ENCODE data around the gene CTNNA2. TPM values are rescaled to one million over a fixed set of nuclear protein-coding genes. Genes with fewer than 3 reads are reported as not detected.

The CTNNA2 gene
- total and polyA plus RNA-seq, 9 of the 15 experiments (the other 6 are each of a cell fraction or from before 2014, with no cell fraction given) = 0.03 to 0.40 (median 0.15) TPM

DNA sequence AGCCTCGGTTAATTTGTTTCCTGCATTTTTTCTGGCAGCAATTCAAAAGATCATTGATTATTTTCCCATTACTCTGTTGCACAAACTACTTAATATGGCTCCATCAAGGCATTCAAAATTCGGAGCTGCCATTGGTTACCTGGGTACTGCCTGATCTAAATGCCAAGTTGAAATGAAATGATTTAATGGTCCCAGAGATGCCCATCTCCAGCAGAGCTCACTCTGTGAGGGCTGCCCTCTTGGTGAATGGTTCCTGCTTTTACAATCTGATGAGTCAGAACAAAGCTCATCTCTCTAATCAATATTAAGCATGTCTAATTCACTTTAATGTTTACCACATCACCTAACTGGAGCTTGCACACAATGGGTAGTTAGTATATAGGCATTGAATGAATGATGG, 126.1 kb downstream of the CTNNA2 start:
- in situ Hi-C loops (cut with MboI) (no loop called here), intact Hi-C loops (cut with micrococcal nuclease) (no loop called here)
- Histone ChIP-seq H3K4me2 (ENCODE audit: insufficient read depth, low read length) (no peak overlapping the region), H4K20me1 (replicated peaks; ENCODE audit: control insufficient read depth, insufficient read depth, low read length) (no peaks in the 10 kb centered on the region), H3K4me3 (no peak overlapping the region), H3K27me3 (ENCODE audit: control insufficient read depth in 2 of 2, insufficient read depth in 2 of 2, low read length in 2 of 2) (no peaks in the 10 kb centered on the region), H3K4me1 (replicated peaks in 1 of 2; ENCODE audit: control insufficient read depth in 2 of 2, insufficient read depth in 2 of 2, low read length in 2 of 2) (no peaks in the 10 kb centered on the region), H3K9me1 (ENCODE audit: control insufficient read depth, insufficient read depth, low read length) (no peaks in the 10 kb centered on the region), H3K9me3 (replicated peaks; ENCODE audit: control insufficient read depth, insufficient read depth, low read depth, low read length) (peaks cover 2% of the 10 kb centered on the region; the same call in 1 of the 2 replicates), H2AFZ (ENCODE audit: low read depth, low read length) (no peak overlapping the region), H3K27ac (ENCODE audit: extremely low read depth, low read depth, low read length) (no peak overlapping the region), H3K36me3 (ENCODE audit: control insufficient read depth, insufficient read depth, low read length) (no peaks in the 10 kb centered on the region), H3K9ac (ENCODE audit: insufficient read depth in 1 of 2, low read depth in 2 of 2, low read length in 2 of 2) (no peak overlapping the region), H3K79me2 (ENCODE audit: control insufficient read depth, insufficient read depth, low read length) (no peaks in the 10 kb centered on the region)
- WGBS (ENCODE audit: insufficient coverage, low coverage, missing lambda C conversion rate) = 6% methylated on average over 2 of the region's 2 CpGs
- no TSS peak for BruUV-seq (replicated peaks)
- DNase-seq (ENCODE audit: extremely low read depth in 1 of 4, low spot score in 3 of 4) (no peak), FAIRE-seq (no peak), ATAC-seq (no peak)
- TF ChIP-seq ZFP1 (CRISPR knock-in tag; IDR thresholded peaks at IDR 0.05) (no peak), XRCC3 (IDR thresholded peaks at IDR 0.05) (no peak), GTF2E2 (tag; IDR thresholded peaks at IDR 0.05) (no peak), ZNF444 (CRISPR knock-in tag; IDR thresholded peaks at IDR 0.05) (no peak), HDAC1 (IDR thresholded peaks at IDR 0.05) (no peak), ILK (tag; IDR thresholded peaks at IDR 0.05; ENCODE audit: borderline replicate concordance, low read depth) (no peak), RFX7 (CRISPR knock-in tag; IDR thresholded peaks at IDR 0.05) (no peak), HDAC6 (IDR thresholded peaks at IDR 0.05; ENCODE audit: low read depth, low read length) (no peak), PRDM10 (IDR thresholded peaks at IDR 0.05; ENCODE audit: partially characterized antibody) (no peak)
- CTCF ChIA-PET (ENCODE audit: low intra/inter-chr PET ratio) = no interaction called here
- POLR2A ChIA-PET = no interaction called here

Measured in K562 (cell line).